Tibial artery (tissue), 4 donors: Measurements from ENCODE around the gene DNAH6.
"Not testable (repeated sequence)": the region's sequence is repeated elsewhere in the genome, so short reads cannot be mapped to it uniquely, and the experiment has no call there.

ENCODE experiments used
- DNase-seq, 2 donors: peaks; one replicate each; pipeline ENCODE4 v3.0.0-alpha.2; 2019
- H3K27ac ChIP-seq, 2 donors: fragments of 200-600 bp; sonication (generic) in 1 of 2; 1 replicate in 1 of 2; 2 replicates in 1 of 2; pipeline ENCODE4 v1.5.1; 2018 to 2019; ENCODE audit warnings: mild to moderate bottlenecking in 1 of 2
- H3K27me3 ChIP-seq, 2 donors: fragments of 200-600 bp; sonication (generic) in 1 of 2; one replicate each; pipeline versions ENCODE4 v1.5.1 to v1.6.0; 2016 to 2019
- H3K36me3 ChIP-seq, 3 donors: fragments of 200-600 bp; sonication (generic) in 2 of 3; one replicate each; pipeline ENCODE4 v1.5.1; 2016 to 2019; ENCODE audit warnings: mild to moderate bottlenecking in 2 of 3
- H3K4me1 ChIP-seq, 4 donors: fragments of 200-600 bp; sonication (generic) in 2 of 4; 1 replicate in 3 of 4; 2 replicates in 1 of 4; pipeline ENCODE4 v1.5.1; 2016 to 2019
- H3K4me3 ChIP-seq, 2 donors: fragments of 200-600 bp; sonication (generic) in 1 of 2; 1 replicate in 1 of 2; 2 replicates in 1 of 2; pipeline ENCODE4 v1.5.1; 2018 to 2019; ENCODE audit warnings: mild to moderate bottlenecking in 2 of 2
- H3K9me3 ChIP-seq, 3 donors: fragments of 200-600 bp; sonication (generic) in 1 of 3; one replicate each; pipeline ENCODE4 v1.5.1; 2016 to 2019
- CTCF ChIP-seq, 2 experiments: fragments of 200-600 bp in 1 of 2; fragments of 450-650 bp in 1 of 2; IDR thresholded peaks; one replicate each; pipeline ENCODE4 v1.5.1; 2017 to 2019; ENCODE audit warnings: antibody characterized with exemption in 2 of 2, mild to moderate bottlenecking in 1 of 2, moderate library complexity in 1 of 2
- intact Hi-C: fragments of 100-400 bp; cut with DNase I; formaldehyde crosslinking; loops from one replicate; pipeline ENCODE4 v1.15.0; 2023; ENCODE audit warnings: low total_unique reads

The DNAH6 gene

GRCh38 chr2:84537251-84537650 lies 21.0 kb downstream of the DNAH6 start:
- Histone ChIP-seq H3K36me3 (no peaks in the 10 kb centered on the region), H3K4me3 (no peak overlapping the region), H3K4me1 (no peaks in the 10 kb centered on the region), H3K9me3 (no peaks in the 10 kb centered on the region), H3K27me3 (no peaks in the 10 kb centered on the region), H3K27ac (no peak overlapping the region)
- no peak for DNase-seq
- no peak for TF ChIP-seq CTCF (IDR thresholded peaks at IDR 0.05)
- intact Hi-C loops = no loop called here

GRCh38 chr2:84539729-84540128 lies 23.4 kb downstream of the DNAH6 start:
- Histone ChIP-seq H3K27ac (no peak overlapping the region), H3K9me3 (no peaks in the 10 kb centered on the region), H3K27me3 (no peaks in the 10 kb centered on the region), H3K4me1 (no peaks in the 10 kb centered on the region), H3K36me3 (no peaks in the 10 kb centered on the region), H3K4me3 (no peak overlapping the region)
- intact Hi-C loops = no loop called here
- TF ChIP-seq CTCF (IDR thresholded peaks at IDR 0.05) = no peak
- DNase-seq = no peak

- H3K27ac ChIP-seq = no peak overlapping the region
- no peak overlapping the region for H3K4me3 ChIP-seq
- H3K9me3 ChIP-seq = no peaks in the 10 kb centered on the region
- no peak for TF ChIP-seq CTCF (IDR thresholded peaks at IDR 0.05)
- no peaks in the 10 kb centered on the region for H3K36me3 ChIP-seq
- intact Hi-C loops = no loop called here
- H3K4me1 ChIP-seq = no peaks in the 10 kb centered on the region
- H3K27me3 ChIP-seq = no peaks in the 10 kb centered on the region
- no peak for DNase-seq
These were observed 28.7 kb downstream of the DNAH6 start for GRCh38 chr2:84545005-84545404.

GRCh38 chr2:84546551-84546950 lies 30.3 kb downstream of the DNAH6 start:
- intact Hi-C loops = no loop called here

GRCh38 chr2:84548303-84548702 lies 32.0 kb downstream of the DNAH6 start:
- Histone ChIP-seq H3K27me3 (no peaks in the 10 kb centered on the region), H3K36me3 (no peaks in the 10 kb centered on the region), H3K4me3 (no peak overlapping the region), H3K9me3 (no peaks in the 10 kb centered on the region), H3K27ac (no peak overlapping the region), H3K4me1 (no peaks in the 10 kb centered on the region)
- DNase-seq = no peak
- intact Hi-C loops = no loop called here
- no peak for TF ChIP-seq CTCF (IDR thresholded peaks at IDR 0.05)

More at GRCh38 chr2:84546551-84546950, 30.3 kb downstream of the DNAH6 start:
- Histone ChIP-seq H3K9me3 (no peaks in the 10 kb centered on the region), H3K4me1 (no peaks in the 10 kb centered on the region), H3K27ac (no peak overlapping the region), H3K4me3 (no peak overlapping the region), H3K36me3 (no peaks in the 10 kb centered on the region), H3K27me3 (no peaks in the 10 kb centered on the region)
- no peak for TF ChIP-seq CTCF (IDR thresholded peaks at IDR 0.05)
- no peak for DNase-seq

GRCh38 chr2:84550916-84551315 lies 34.6 kb downstream of the DNAH6 start:
- H3K36me3 ChIP-seq = no peaks in the 10 kb centered on the region
- no peak for TF ChIP-seq CTCF (IDR thresholded peaks at IDR 0.05)

GRCh38 chr2:84551526-84551925 lies 35.2 kb downstream of the DNAH6 start:
- H3K27ac ChIP-seq, H3K4me1 ChIP-seq, H3K27me3 ChIP-seq, H3K36me3 ChIP-seq, intact Hi-C loops, H3K9me3 ChIP-seq, H3K4me3 ChIP-seq, DNase-seq: not testable (repeated sequence)

More at GRCh38 chr2:84550916-84551315, 34.6 kb downstream of the DNAH6 start:
- H3K9me3 ChIP-seq = no peaks in the 10 kb centered on the region
- intact Hi-C loops = no loop called here
- no peak overlapping the region for H3K27ac ChIP-seq
- H3K4me3 ChIP-seq = no peak overlapping the region
- no peak for DNase-seq
- H3K27me3 ChIP-seq = no peaks in the 10 kb centered on the region
- no peaks in the 10 kb centered on the region for H3K4me1 ChIP-seq
